ENCODE data around the gene ERVMER34-1.

Gene ERVMER34-1

DNA sequence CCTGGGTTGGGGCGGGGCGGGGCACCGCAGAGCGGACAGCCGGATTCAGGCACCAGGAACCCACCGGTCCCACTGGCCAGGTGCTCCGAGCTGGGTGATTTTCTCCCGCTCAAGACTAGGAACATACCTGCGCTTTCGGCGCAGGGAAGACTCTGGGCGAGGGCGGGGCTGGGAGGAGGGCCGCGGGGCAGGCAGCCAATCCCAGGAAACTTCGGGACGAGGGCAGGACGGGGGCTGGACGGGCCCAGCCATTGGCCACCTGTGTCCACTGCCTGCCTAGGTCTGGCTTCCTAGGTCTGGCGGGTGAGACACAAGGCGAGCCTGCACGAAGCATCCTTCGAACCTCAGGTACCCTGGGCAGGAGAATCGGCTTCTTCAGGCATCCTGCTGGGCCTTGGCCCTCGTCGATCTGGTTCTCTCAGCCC is 274 bp upstream of the ERVMER34-1 start:
- H3K27ac ChIP-seq (ENCODE audit: low read length): no peak overlapping the region
- no peak overlapping the region for H2AFZ ChIP-seq (ENCODE audit: low read depth, low read length)
- H3K9me3 ChIP-seq (ENCODE audit: insufficient read depth, low read length): no peaks in the 10 kb centered on the region
- H4K20me1 ChIP-seq (ENCODE audit: insufficient read depth, low read length): no peaks in the 10 kb centered on the region
- H3K9ac ChIP-seq (ENCODE audit: low read length): no peak overlapping the region
- no peaks in the 10 kb centered on the region for H3K79me2 ChIP-seq (ENCODE audit: low read length)
- no peak overlapping the region for H3K4me3 ChIP-seq (ENCODE audit: low read length)
- no peaks in the 10 kb centered on the region for H3K27me3 ChIP-seq (ENCODE audit: low read depth, low read length)
- TF ChIP-seq CTCF (IDR thresholded peaks at IDR 0.05; ENCODE audit: low read depth, low read length): no peak
- no peak for TF ChIP-seq EZH2phosphoT487 (IDR thresholded peaks at IDR 0.05; ENCODE audit: low read depth)
- H3K36me3 ChIP-seq (replicated peaks; ENCODE audit: low read depth, low read length): no peaks in the 10 kb centered on the region
- no peaks in the 10 kb centered on the region for H3K4me1 ChIP-seq (ENCODE audit: low read length)
- no peak overlapping the region for H3K4me2 ChIP-seq (ENCODE audit: low read length)

DNA sequence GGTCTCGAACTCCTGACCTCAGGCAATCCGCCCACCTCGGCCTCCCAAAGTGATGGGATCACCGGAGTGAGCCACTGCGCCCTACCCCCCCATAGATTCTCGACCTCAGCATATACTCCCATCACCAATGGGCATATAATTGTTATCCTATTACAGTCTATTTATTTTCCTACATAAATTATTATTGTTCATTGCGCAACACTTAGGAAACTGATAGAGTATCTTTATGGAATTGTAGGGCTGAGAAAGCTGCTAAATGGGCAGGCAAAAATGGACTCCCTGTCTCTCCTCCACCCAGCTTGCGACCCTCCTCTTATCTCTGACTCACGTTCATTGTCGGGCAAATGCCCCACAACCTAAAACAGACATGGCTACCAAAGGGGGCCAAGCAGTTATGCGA is 1.0 kb downstream of the ERVMER34-1 start:
- no peaks in the 10 kb centered on the region for H3K4me1 ChIP-seq (ENCODE audit: low read length)
- no peaks in the 10 kb centered on the region for H3K27me3 ChIP-seq (ENCODE audit: low read depth, low read length)
- no peak for TF ChIP-seq EZH2phosphoT487 (IDR thresholded peaks at IDR 0.05; ENCODE audit: low read depth)
- TF ChIP-seq CTCF (IDR thresholded peaks at IDR 0.05; ENCODE audit: low read depth, low read length): no peak
- H3K36me3 ChIP-seq (replicated peaks; ENCODE audit: low read depth, low read length): no peaks in the 10 kb centered on the region
- H3K27ac ChIP-seq (ENCODE audit: low read length): no peak overlapping the region
- H3K4me3 ChIP-seq (ENCODE audit: low read length): no peak overlapping the region
- no peak overlapping the region for H2AFZ ChIP-seq (ENCODE audit: low read depth, low read length)
- H4K20me1 ChIP-seq (ENCODE audit: insufficient read depth, low read length): no peaks in the 10 kb centered on the region
- no peak overlapping the region for H3K4me2 ChIP-seq (ENCODE audit: low read length)
- H3K9me3 ChIP-seq (ENCODE audit: insufficient read depth, low read length): no peaks in the 10 kb centered on the region
- H3K79me2 ChIP-seq (ENCODE audit: low read length): no peaks in the 10 kb centered on the region
- H3K9ac ChIP-seq (ENCODE audit: low read length): no peak overlapping the region

DNA sequence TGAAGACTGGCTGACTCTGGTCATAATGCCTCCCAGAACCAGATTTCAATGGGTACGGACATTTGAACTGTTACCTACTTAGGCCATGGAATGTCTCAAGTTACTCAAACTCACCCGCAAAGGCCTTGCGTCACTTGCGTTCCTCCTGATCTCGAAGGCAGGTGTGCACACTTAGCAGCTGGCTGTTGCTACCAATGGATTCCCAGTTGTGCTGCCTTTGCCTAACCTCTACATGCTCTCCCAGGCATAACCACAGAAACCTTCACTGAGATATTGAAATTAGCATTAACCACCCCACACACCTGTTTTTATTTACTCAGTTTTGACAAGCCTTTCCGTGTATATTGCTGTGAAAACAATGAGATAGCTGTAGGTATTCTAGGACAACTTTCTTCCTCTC is 2.8 kb downstream of the ERVMER34-1 start:
- Histone ChIP-seq H3K4me2 (ENCODE audit: low read length) (no peak overlapping the region), H3K27me3 (ENCODE audit: low read depth, low read length) (no peaks in the 10 kb centered on the region), H2AFZ (ENCODE audit: low read depth, low read length) (no peak overlapping the region), H3K4me1 (ENCODE audit: low read length) (no peaks in the 10 kb centered on the region), H3K9ac (ENCODE audit: low read length) (no peak overlapping the region), H4K20me1 (ENCODE audit: insufficient read depth, low read length) (no peaks in the 10 kb centered on the region), H3K36me3 (replicated peaks; ENCODE audit: low read depth, low read length) (no peaks in the 10 kb centered on the region), H3K9me3 (ENCODE audit: insufficient read depth, low read length) (no peaks in the 10 kb centered on the region), H3K4me3 (ENCODE audit: low read length) (no peak overlapping the region), H3K79me2 (ENCODE audit: low read length) (no peaks in the 10 kb centered on the region), H3K27ac (ENCODE audit: low read length) (no peak overlapping the region)
- TF ChIP-seq EZH2phosphoT487 (IDR thresholded peaks at IDR 0.05; ENCODE audit: low read depth) (no peak), CTCF (IDR thresholded peaks at IDR 0.05; ENCODE audit: low read depth, low read length) (no peak)

DNA sequence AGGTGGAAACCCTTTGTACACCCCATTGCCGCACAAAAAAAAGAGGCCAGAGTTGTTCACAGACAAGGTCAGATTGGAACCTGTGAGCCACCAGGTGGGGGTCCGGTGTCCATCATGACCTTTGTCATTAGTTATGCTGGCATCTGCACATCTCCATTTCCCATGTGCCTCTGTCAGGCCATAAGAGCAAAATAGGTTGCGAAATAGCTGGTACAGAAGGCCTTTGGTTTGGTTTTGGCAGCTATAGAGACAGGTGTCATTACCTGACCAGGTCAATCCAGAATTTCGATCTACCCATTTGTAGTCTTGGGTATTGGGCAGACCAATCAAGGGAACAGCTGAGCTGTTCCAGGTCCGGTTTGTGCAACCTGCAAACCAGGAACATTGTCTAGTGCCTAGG is 6.6 kb downstream of the ERVMER34-1 start:
- no peaks in the 10 kb centered on the region for H3K79me2 ChIP-seq (ENCODE audit: low read length)
- no peak for TF ChIP-seq CTCF (IDR thresholded peaks at IDR 0.05; ENCODE audit: low read depth, low read length)
- TF ChIP-seq EZH2phosphoT487 (IDR thresholded peaks at IDR 0.05; ENCODE audit: low read depth): no peak
- no peak overlapping the region for H3K9ac ChIP-seq (ENCODE audit: low read length)
- H3K4me1 ChIP-seq (ENCODE audit: low read length): no peaks in the 10 kb centered on the region
- no peak overlapping the region for H3K27ac ChIP-seq (ENCODE audit: low read length)
- H3K27me3 ChIP-seq (ENCODE audit: low read depth, low read length): no peaks in the 10 kb centered on the region
- H3K36me3 ChIP-seq (replicated peaks; ENCODE audit: low read depth, low read length): no peaks in the 10 kb centered on the region
- no peak overlapping the region for H2AFZ ChIP-seq (ENCODE audit: low read depth, low read length)
- no peak overlapping the region for H3K4me3 ChIP-seq (ENCODE audit: low read length)
- no peak overlapping the region for H3K4me2 ChIP-seq (ENCODE audit: low read length)
- no peaks in the 10 kb centered on the region for H4K20me1 ChIP-seq (ENCODE audit: insufficient read depth, low read length)
- no peaks in the 10 kb centered on the region for H3K9me3 ChIP-seq (ENCODE audit: insufficient read depth, low read length)
